PFSK-1 (cell line): Measurements from ENCODE around the gene PLA2G4D.

Experiments used
- POLR2AphosphoS5 ChIP-seq: IDR thresholded peaks from 2 replicates; pipeline ENCODE4 v1.6.1; 2012; ENCODE audit warnings: low read depth, mild to moderate bottlenecking, control low read depth, low read length, moderate library complexity
- SIN3A ChIP-seq: IDR thresholded peaks from 2 replicates; pipeline ENCODE4 v1.6.1; 2012; ENCODE audit warnings: mild to moderate bottlenecking, low read length, moderate library complexity, borderline replicate concordance; ENCODE audit not compliant: insufficient read depth
- TAF1 ChIP-seq: IDR thresholded peaks from 2 replicates; pipeline ENCODE4 v1.6.1; 2012; ENCODE audit warnings: low read length, control low read depth, borderline replicate concordance; ENCODE audit not compliant: insufficient read depth

DNA sequence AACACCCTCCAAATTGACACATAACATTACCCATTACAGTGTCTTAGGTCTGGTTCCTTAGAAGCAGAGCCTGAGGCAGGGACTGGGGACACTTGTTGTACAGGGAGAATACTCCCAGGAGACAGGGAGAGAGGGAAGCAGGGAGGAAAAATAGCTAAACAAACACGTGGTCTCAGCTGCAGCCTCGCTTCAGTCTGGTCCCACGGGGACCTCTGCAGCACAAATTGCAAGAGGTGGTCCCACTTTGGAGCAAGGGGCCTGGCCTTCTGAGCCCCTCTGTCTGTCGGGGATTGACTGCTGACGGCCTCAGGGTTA, 25.0 kb upstream of the PLA2G4D start:
- TF ChIP-seq SIN3A: no peak
- TF ChIP-seq TAF1: no peak
- no peak for TF ChIP-seq POLR2AphosphoS5
